GM12878 (cell line): Measurements from ENCODE around the gene LDB3. TPM values are rescaled to one million over a fixed set of nuclear protein-coding genes. Genes with fewer than 3 reads are reported as not detected.

Experiments used
- ATAC-seq: fragments of 200-7000 bp; cut with Tn5 transposase; 3 replicates; pipeline ENCODE4 v1.9.1; 2020; ENCODE audit warnings: mild to moderate bottlenecking, moderate library complexity
- BruUV-seq: library from RNA; stranded (reverse); fragments of 400-500 nt; replicated peaks from 2 replicates; lab custom pipeline; 2021; lab: Mats Ljungman, UMichigan
- CTCF ChIA-PET: fragments of 300-600 bp; sonication (Branson Sonifier 250); formaldehyde crosslinking; extraction: SDS; loops from one replicate; lab custom pipeline; 2021; ENCODE audit warnings: inconsistent platforms; lab: Yijun Ruan, JAX
- POLR2A ChIA-PET: fragments of 350-600 bp; formaldehyde crosslinking; extraction: SDS; loops from one replicate; lab custom pipeline; 2021; ENCODE audit warnings: inconsistent platforms; lab: Charles Lee
- RAD21 ChIA-PET: fragments of 300-600 bp; sonication (Branson Sonifier 250); formaldehyde crosslinking; loops from one replicate; lab custom pipeline; 2023; ENCODE audit warnings: antibody characterized with exemption; ENCODE audit not compliant: unreplicated experiment; lab: Charles Lee
- SMC1A ChIA-PET: fragments of 300-600 bp; sonication (Branson Sonifier 250); formaldehyde crosslinking; loops from one replicate; lab custom pipeline; 2023; ENCODE audit not compliant: unreplicated experiment, uncharacterized antibody; lab: Charles Lee
- DNase-seq: peaks from one replicate; pipeline ENCODE4 v3.0.0-alpha.2; 2011; ENCODE audit warnings: low read depth, low spot score
- FAIRE-seq: peaks from 3 replicates; lab custom pipeline; 2011; peaks lifted over from hg19 to GRCh38; lab: Jason Lieb, UNC
- H2AFZ ChIP-seq: 2 replicates; pipeline ENCODE4 v1.6.0; 2011; ENCODE audit warnings: low read depth, low read length, control low read depth; ENCODE audit not compliant: control insufficient read depth
- H3K27ac ChIP-seq: 2 replicates; pipeline ENCODE4 v1.5.1; 2011; ENCODE audit warnings: control low read depth; ENCODE audit not compliant: control insufficient read depth, insufficient read depth
- H3K27me3 ChIP-seq, 2 experiments: replicated peaks in 1 of 2; 2 replicates each; pipeline versions ENCODE4 v1.6.0 to v1.6.1; 2011; ENCODE audit warnings: low read length in 1 of 2; ENCODE audit not compliant: control insufficient read depth in 2 of 2, insufficient read depth in 2 of 2
- H3K36me3 ChIP-seq, 2 experiments: 2 replicates each; pipeline ENCODE4 v1.5.1; 2011; ENCODE audit warnings: low read length in 1 of 2; ENCODE audit not compliant: control insufficient read depth in 2 of 2, insufficient read depth in 2 of 2
- H3K4me1 ChIP-seq: 2 replicates; pipeline ENCODE4 v1.6.1; 2011; ENCODE audit warnings: mild to moderate bottlenecking, low read length, moderate library complexity, mixed read lengths; ENCODE audit not compliant: control insufficient read depth, insufficient read depth
- H3K4me2 ChIP-seq: 2 replicates; pipeline ENCODE4 v1.6.0; 2011; ENCODE audit warnings: control low read depth; ENCODE audit not compliant: control insufficient read depth, insufficient read depth
- H3K4me3 ChIP-seq: fragments of 200-600 bp; sonication (generic); 2 replicates; pipeline ENCODE4 v1.5.1; 2016
- H3K79me2 ChIP-seq: 2 replicates; pipeline ENCODE4 v1.6.0; 2011; ENCODE audit warnings: low read length; ENCODE audit not compliant: control insufficient read depth, insufficient read depth
- H3K9ac ChIP-seq: 2 replicates; pipeline ENCODE4 v1.8.0; 2011; ENCODE audit warnings: low read length, control low read depth, mixed read lengths; ENCODE audit not compliant: control insufficient read depth, insufficient read depth
- H3K9me3 ChIP-seq: replicated peaks from 3 replicates; pipeline ENCODE4 v1.5.1; 2011; ENCODE audit warnings: mild to moderate bottlenecking, low read length; ENCODE audit not compliant: control insufficient read depth, insufficient read depth
- H4K20me1 ChIP-seq: 2 replicates; pipeline ENCODE4 v1.6.0; 2011; ENCODE audit not compliant: control insufficient read depth, insufficient read depth
- CHD4 ChIP-seq: fragments of 200-600 bp; sonication (generic); IDR thresholded peaks from 2 replicates; pipeline ENCODE4 v1.6.1; 2016; ENCODE audit warnings: mild to moderate bottlenecking
- CREB1 ChIP-seq: IDR thresholded peaks from 2 replicates; pipeline ENCODE4 v1.6.1; 2012; ENCODE audit warnings: low read depth, mild to moderate bottlenecking, inconsistent platforms
- DPF2 ChIP-seq: fragments of 450-650 bp; IDR thresholded peaks from 2 replicates; pipeline ENCODE4 v1.6.1; 2017; ENCODE audit warnings: mild to moderate bottlenecking
- E4F1 ChIP-seq: fragments of 450-650 bp; IDR thresholded peaks from 2 replicates; pipeline ENCODE4 v1.6.1; 2018; ENCODE audit warnings: borderline replicate concordance, mild to moderate bottlenecking; ENCODE audit not compliant: partially characterized antibody
- EED ChIP-seq: sonication (generic); IDR thresholded peaks from 2 replicates; pipeline ENCODE4 v1.6.1; 2016; ENCODE audit warnings: antibody characterized with exemption, low read depth
- GABPA ChIP-seq: IDR thresholded peaks from 2 replicates; pipeline ENCODE4 v1.6.1; 2014; ENCODE audit warnings: antibody characterized with exemption, low read depth, mild to moderate bottlenecking, inconsistent platforms
- IKZF1 ChIP-seq: fragments of 450-650 bp; conservative IDR thresholded peaks from 2 replicates; pipeline ENCODE4 v1.6.1; 2017; ENCODE audit warnings: antibody characterized with exemption, mild to moderate bottlenecking
- MEF2B ChIP-seq: fragments of 450-650 bp; IDR thresholded peaks from 2 replicates; pipeline ENCODE4 v1.6.1; 2018; ENCODE audit warnings: mild to moderate bottlenecking, moderate library complexity; ENCODE audit not compliant: partially characterized antibody, poor library complexity, severe bottlenecking
- MTA3 ChIP-seq: IDR thresholded peaks from 2 replicates; pipeline ENCODE4 v1.6.1; 2012; ENCODE audit warnings: low read length, inconsistent platforms, borderline replicate concordance
- MXI1 ChIP-seq: fragments of 150-350 bp; IDR thresholded peaks from 2 replicates; pipeline ENCODE4 v1.6.1; 2011; ENCODE audit warnings: low read depth, mild to moderate bottlenecking, inconsistent platforms, low read length, improper control_type of control experiment
- NFYA ChIP-seq: IDR thresholded peaks from 2 replicates; pipeline ENCODE4 v1.6.1; 2011; ENCODE audit warnings: low read depth, mild to moderate bottlenecking, low read length, improper control_type of control experiment, borderline replicate concordance
- NKRF ChIP-seq: fragments of 450-650 bp; conservative IDR thresholded peaks from 2 replicates; pipeline ENCODE4 v1.6.1; 2017; ENCODE audit warnings: mild to moderate bottlenecking, moderate library complexity
- NR2F1 ChIP-seq: fragments of 450-650 bp; conservative IDR thresholded peaks from 2 replicates; pipeline ENCODE4 v1.6.1; 2017; ENCODE audit warnings: mild to moderate bottlenecking
- PAX8 ChIP-seq: fragments of 450-650 bp; IDR thresholded peaks from 2 replicates; pipeline ENCODE4 v1.6.1; 2017; ENCODE audit warnings: mild to moderate bottlenecking, moderate library complexity
- SIN3A ChIP-seq: IDR thresholded peaks from 2 replicates; pipeline ENCODE4 v1.6.1; 2012; ENCODE audit warnings: low read depth, low read length, improper control_type of control experiment
- SIX5 ChIP-seq: IDR thresholded peaks from 2 replicates; pipeline ENCODE4 v1.6.1; 2011; ENCODE audit warnings: mild to moderate bottlenecking, low read depth, low read length, moderate library complexity; ENCODE audit not compliant: severe bottlenecking
- WGBS: methylation state at CpG from one replicate; pipeline ENCODE4 v1.1.6; 2016; ENCODE audit warnings: low lambda C conversion rate; ENCODE audit not compliant: insufficient replicate concordance, insufficient coverage; ENCODE audit errors: missing lambda C conversion rate; 5-methylcytosine and 5-hydroxymethylcytosine counted together
- in situ Hi-C: fragments of 300-500 bp; cut with MboI; formaldehyde crosslinking; loops from 9 replicates; pipeline ENCODE4 v1.14.3; 2018; ENCODE audit warnings: mixed read lengths
- intact Hi-C: fragments of 100-400 bp; cut with micrococcal nuclease; formaldehyde crosslinking; loops from one replicate; pipeline ENCODE4 v1.14.2; 2022; ENCODE audit not compliant: unreplicated experiment
- polyA plus RNA-seq, 11 experiments: library from polyadenylated mRNA; depleted of rRNA in 4 of 11; unstranded in 6 of 11; stranded (reverse) in 5 of 11; fragments of >200 nt; fragmentation: Nextera tagmentation in 4 of 11; fragmentation: Illumina TruSeq in 1 of 11; extraction: Ambion mirVana in 4 of 11; extraction: Trizol in 1 of 11; gene quantifications; 1 replicate in 1 of 11; 2 replicates in 10 of 11; pipeline versions ENCODE4 v1.2.1 to v1.2.3, GENCODE V29; 2011 to 2016; ENCODE audit warnings: inconsistent platforms in 2 of 11, missing spikeins in 2 of 11, low read depth in 1 of 11
- total RNA-seq, 4 experiments: library from RNA; depleted of rRNA in 3 of 4; stranded (reverse); fragments of >200 nt in 3 of 4; fragmentation: Illumina TruSeq in 1 of 4; extraction: Trizol in 1 of 4; gene quantifications; 2 replicates each; pipeline versions ENCODE4 v1.2.1 to v1.2.3, GENCODE V29; 2013 to 2021
- TF ChIP-seq, protein P1 (sequence below): IDR thresholded peaks from 2 replicates; pipeline ENCODE4 v1.6.1; 2011; ENCODE audit warnings: low read depth, mild to moderate bottlenecking, low read length, moderate library complexity, borderline replicate concordance; ENCODE audit errors: extremely low read depth

Gene LDB3
- total and polyA plus RNA-seq, 10 of the 15 experiments (the other 5 are each of a cell fraction or from before 2014, with no cell fraction given) = 0.02 to 0.07 (median 0.04) TPM; not detected in 1

- no TSS peak for BruUV-seq
- Histone ChIP-seq H3K4me1 (peaks cover 19% of the 10 kb centered on the region), H3K27me3 (no peaks in the 10 kb centered on the region), H3K36me3 (no peaks in the 10 kb centered on the region), H3K9me3 (no peaks in the 10 kb centered on the region), H3K27ac (peak within 1 kb of the TSS; percentile 79), H3K9ac (peak within 1 kb of the TSS; percentile 77), H4K20me1 (no peaks in the 10 kb centered on the region), H2AFZ (peak within 1 kb of the TSS; percentile 84), H3K4me3 (peak within 1 kb of the TSS; percentile 79), H3K79me2 (peaks cover 53% of the 10 kb centered on the region), H3K4me2 (peak within 1 kb of the TSS; percentile 83)
- 0% methylated on average over 37 of the region's 85 CpGs for WGBS
- in situ Hi-C loops = no loop called here
- ATAC-seq (peak; percentile 46), FAIRE-seq (peak; percentile 69), DNase-seq (no peak)
- intact Hi-C loops = loop anchor here (2.0 kb wide), 1 partner anchor 46 kb away; no protein-coding TSS in a partner anchor
- POLR2A ChIA-PET = interaction anchor here (1.1 to 3.3 kb wide), 3 partner anchors 23 to 133 kb away, joined by 3 to 13 read pairs (median 3); no protein-coding TSS in a partner anchor
- SMC1A ChIA-PET = interaction anchor here (0.7 to 2.6 kb wide), 4 partner anchors 42 to 133 kb away, joined by 3 to 10 read pairs (median 8); no protein-coding TSS in a partner anchor
- RAD21 ChIA-PET = interaction anchor here (1.3 to 2.6 kb wide), 2 partner anchors 44 kb away, joined by 3 to 16 read pairs; no protein-coding TSS in a partner anchor
- CTCF ChIA-PET = interaction anchor here (0.6 to 1.3 kb wide), 2 partner anchors 144 to 1349 kb away, joined by 3 read pairs; no protein-coding TSS in a partner anchor
- TF ChIP-seq MTA3 (no peak), PAX8 (no peak), NFYA (no peak), DPF2 (peak; percentile 13; the same call in 1 of the 2 replicates), SIX5 (no peak), MXI1 (0 out of 2 replicates have a peak, but pooled peaks have one; percentile 25), NKRF (0 out of 2 replicates have a peak, but pooled peaks have one; percentile 43), SIN3A (0 out of 2 replicates have a peak, but pooled peaks have one; percentile 36), E4F1 (no peak), CREB1 (no peak), IKZF1 (no peak; the same call in 1 of the 2 replicates), CHD4 (no peak), MEF2B (no peak), NR2F1 (peak; percentile 46; the same call in 1 of the 2 replicates), GABPA (no peak), EED (no peak)
- TF ChIP-seq, protein P1, sequence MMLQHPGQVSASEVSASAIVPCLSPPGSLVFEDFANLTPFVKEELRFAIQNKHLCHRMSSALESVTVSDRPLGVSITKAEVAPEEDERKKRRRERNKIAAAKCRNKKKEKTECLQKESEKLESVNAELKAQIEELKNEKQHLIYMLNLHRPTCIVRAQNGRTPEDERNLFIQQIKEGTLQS = no peak
Measured at GRCh38 chr10:86756511-86757112, 88.3 kb downstream of the LDB3 start, which contains the start of gene BMPR1A. BMPR1A (plus strand) TSS chr10:86756619; CDS start chr10:86876019, 119,400 bp downstream.
